Mesodermal cell (in vitro differentiated cells): Measurements from ENCODE around the gene KAT6B.

Experiments
- H3K27ac ChIP-seq: 2 replicates; pipeline ENCODE4 v1.7.0; 2013; ENCODE audit warnings: mild to moderate bottlenecking, low read depth, low read length, moderate library complexity; ENCODE audit not compliant: severe bottlenecking
- H3K36me3 ChIP-seq: 2 replicates; pipeline ENCODE4 v1.7.1; 2013; ENCODE audit warnings: mild to moderate bottlenecking, low read length, moderate library complexity; ENCODE audit not compliant: control insufficient read depth, insufficient read depth
- H3K4me1 ChIP-seq: one replicate; pipeline ENCODE4 v1.7.1; 2013; ENCODE audit warnings: mild to moderate bottlenecking, low read length; ENCODE audit not compliant: insufficient read depth, control insufficient read depth, poor library complexity, severe bottlenecking
- H3K4me3 ChIP-seq: 2 replicates; pipeline ENCODE4 v1.7.0; 2013; ENCODE audit warnings: low read length, control low read depth, mild to moderate bottlenecking; ENCODE audit not compliant: insufficient read depth, poor library complexity, severe bottlenecking; ENCODE audit errors: extremely low read depth
- H3K9me3 ChIP-seq: 2 replicates; pipeline ENCODE4 v1.7.1; 2013; ENCODE audit warnings: mild to moderate bottlenecking, low read length, moderate library complexity; ENCODE audit not compliant: control insufficient read depth
- WGBS, 2 experiments: methylation state at CpG; one replicate each; pipeline ENCODE4 v1.1.5; 2013; ENCODE audit warnings: missing lambda C conversion rate in 2 of 2; ENCODE audit not compliant: insufficient coverage in 2 of 2; 5-methylcytosine and 5-hydroxymethylcytosine counted together

KAT6B gene

DNA sequence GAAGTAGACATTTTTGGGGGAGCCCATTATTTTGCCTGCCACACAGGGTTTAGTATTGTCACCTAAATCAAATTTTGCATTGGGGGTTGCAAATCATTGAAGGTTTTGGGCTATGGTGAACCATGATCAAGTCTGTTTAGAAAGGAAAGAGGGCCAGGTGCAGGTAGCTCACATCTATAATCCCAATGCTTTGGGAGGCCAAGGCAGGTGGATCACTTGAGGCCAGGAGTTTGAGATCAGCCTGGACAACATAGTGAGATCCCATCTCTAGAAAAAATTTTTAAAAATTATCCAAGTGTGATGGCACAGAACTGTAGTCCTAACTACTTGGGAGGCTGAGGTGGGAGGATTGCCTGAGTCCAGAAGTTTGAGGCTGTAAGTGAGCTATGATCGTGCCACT lies 31.2 kb downstream of the KAT6B start:
- WGBS, 2 experiments: no CpG with 5 or more reads among the region's 1 CpG
- Histone ChIP-seq H3K27ac (no peak overlapping the region), H3K4me1 (no peaks in the 10 kb centered on the region), H3K9me3 (no peaks in the 10 kb centered on the region), H3K4me3 (no peak overlapping the region), H3K36me3 (no peaks in the 10 kb centered on the region)

DNA sequence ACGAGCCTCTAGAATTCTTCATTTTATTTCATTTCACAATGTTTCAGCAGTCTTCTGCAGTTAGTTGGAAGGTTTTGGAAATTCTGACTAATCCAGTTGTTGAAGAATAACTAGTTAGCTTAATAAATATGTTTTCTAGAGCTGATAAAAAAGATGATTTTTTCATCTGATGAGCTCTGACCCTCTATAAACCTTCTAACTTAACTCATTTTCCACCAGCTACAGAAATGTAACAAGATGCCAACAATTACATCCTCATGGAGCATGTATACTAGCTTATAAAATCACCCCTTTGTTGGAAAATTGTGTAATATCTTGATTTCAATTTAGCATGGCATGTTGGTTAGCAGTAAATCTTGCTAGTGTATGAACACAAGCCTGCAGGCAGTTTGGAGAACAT lies 33.1 kb downstream of the KAT6B start:
- H3K4me1 ChIP-seq: no peaks in the 10 kb centered on the region
- no CpG with 5 or more reads among the region's 1 CpG for WGBS, 2 experiments
- H3K4me3 ChIP-seq: no peak overlapping the region
- H3K36me3 ChIP-seq: no peaks in the 10 kb centered on the region
- H3K27ac ChIP-seq: no peak overlapping the region
- no peaks in the 10 kb centered on the region for H3K9me3 ChIP-seq

DNA sequence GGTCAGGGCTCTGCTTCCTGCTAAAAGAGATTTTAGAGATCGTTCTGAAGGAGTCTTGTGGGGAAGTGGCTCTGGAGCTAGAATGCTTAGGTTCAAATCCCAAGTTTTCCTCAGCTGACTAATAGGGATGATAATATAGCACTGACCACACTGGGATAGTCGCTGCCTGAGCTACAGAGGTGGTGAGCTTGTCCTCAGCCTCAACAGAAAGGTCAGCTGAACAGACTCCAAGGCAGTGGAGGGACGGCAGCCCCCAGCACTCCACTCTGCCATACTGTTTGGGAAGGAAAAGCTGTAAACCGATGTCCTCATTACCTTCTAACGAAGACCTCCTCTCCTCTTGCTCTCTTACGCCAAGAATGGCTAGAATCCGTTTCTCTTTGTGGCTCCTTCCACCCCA lies 36.2 kb downstream of the KAT6B start:
- WGBS, 2 experiments: 71 to 82% methylated on average over 2 to 3 of the region's 7 CpGs
- H3K4me1 ChIP-seq: no peaks in the 10 kb centered on the region
- no peaks in the 10 kb centered on the region for H3K36me3 ChIP-seq
- no peak overlapping the region for H3K27ac ChIP-seq
- H3K9me3 ChIP-seq: no peaks in the 10 kb centered on the region
- no peak overlapping the region for H3K4me3 ChIP-seq

DNA sequence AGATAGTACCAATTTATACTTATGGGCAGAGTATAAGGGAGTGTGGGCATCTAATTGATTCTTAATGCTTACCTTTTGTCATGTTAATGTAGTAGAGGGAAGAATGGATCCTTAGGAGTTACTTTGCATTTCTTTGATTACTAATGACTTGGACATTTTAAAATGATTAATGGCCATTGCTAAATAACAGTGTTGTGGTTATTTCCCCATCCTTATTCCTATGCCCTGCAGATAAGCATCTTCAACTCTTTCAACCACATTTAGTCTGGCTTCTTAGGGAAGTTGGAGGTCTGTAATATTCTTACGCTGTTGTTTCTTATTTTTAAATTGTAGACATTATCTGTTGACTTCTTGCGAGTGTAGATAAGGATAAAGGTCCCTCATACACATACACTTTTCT lies 37.2 kb downstream of the KAT6B start:
- H3K36me3 ChIP-seq: no peaks in the 10 kb centered on the region
- no CpG with 5 or more reads among the region's 2 CpGs for WGBS, 2 experiments
- no peaks in the 10 kb centered on the region for H3K4me1 ChIP-seq

DNA sequence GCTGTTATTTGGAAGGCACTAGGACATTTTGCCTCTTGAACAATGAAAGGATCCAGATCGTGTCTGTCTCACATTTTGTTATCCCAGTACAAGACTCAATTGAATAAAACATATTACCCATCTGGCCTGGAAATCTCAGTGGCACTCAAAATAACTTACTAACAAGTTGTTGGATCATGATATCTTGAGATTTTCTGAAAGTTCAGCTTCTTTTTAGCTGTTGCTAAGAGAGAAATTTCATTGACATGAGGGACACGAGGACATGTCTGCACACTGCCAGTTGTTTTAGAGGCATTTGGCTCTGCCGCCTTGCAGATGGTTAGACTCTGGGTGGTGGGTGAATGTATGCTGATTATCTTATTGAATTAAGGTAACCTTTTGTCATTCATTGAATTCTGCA lies 41.0 kb downstream of the KAT6B start:
- H3K27ac ChIP-seq: no peak overlapping the region
- H3K4me3 ChIP-seq: no peak overlapping the region
- 77 to 81% methylated on average over 3 of the region's 3 CpGs for WGBS, 2 experiments
- no peaks in the 10 kb centered on the region for H3K4me1 ChIP-seq
- no peaks in the 10 kb centered on the region for H3K36me3 ChIP-seq
- H3K9me3 ChIP-seq: no peaks in the 10 kb centered on the region

More for the DNA sequence above, 37.2 kb downstream of the KAT6B start:
- H3K9me3 ChIP-seq: no peaks in the 10 kb centered on the region
- H3K27ac ChIP-seq: no peak overlapping the region
- H3K4me3 ChIP-seq: no peak overlapping the region

DNA sequence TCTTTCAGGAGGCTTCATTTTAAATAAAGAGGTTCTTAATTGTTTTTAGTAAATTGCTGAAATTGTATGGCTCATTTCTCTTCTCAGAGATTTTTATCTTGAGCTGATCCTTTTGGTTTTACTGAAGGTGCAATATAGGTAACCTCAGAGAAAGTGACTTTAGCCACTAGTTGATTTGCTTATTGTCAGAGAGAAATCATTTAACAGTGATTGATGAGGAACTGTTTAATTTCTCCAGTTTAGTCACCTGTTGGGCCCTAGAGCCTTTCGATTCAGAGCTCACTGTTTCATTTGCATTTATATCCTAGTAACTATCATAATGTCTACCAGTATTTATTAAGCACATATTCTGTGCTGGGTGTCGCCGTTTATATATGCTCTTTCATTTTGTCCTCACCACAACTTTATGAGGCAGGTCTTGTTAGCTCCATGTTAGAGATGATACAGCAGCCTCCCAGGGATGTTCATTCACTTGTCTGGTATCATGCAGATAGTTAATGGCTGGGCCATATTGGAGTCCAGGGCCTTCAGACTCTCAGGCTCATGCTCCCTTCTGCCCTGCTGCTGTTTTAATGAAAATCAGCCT lies 42.1 kb downstream of the KAT6B start:
- H3K4me3 ChIP-seq: no peak overlapping the region
- H3K36me3 ChIP-seq: no peaks in the 10 kb centered on the region
- H3K27ac ChIP-seq: no peak overlapping the region
- H3K9me3 ChIP-seq: no peaks in the 10 kb centered on the region
- H3K4me1 ChIP-seq: no peaks in the 10 kb centered on the region
- no CpG with 5 or more reads among the region's 3 CpGs for WGBS, 2 experiments

DNA sequence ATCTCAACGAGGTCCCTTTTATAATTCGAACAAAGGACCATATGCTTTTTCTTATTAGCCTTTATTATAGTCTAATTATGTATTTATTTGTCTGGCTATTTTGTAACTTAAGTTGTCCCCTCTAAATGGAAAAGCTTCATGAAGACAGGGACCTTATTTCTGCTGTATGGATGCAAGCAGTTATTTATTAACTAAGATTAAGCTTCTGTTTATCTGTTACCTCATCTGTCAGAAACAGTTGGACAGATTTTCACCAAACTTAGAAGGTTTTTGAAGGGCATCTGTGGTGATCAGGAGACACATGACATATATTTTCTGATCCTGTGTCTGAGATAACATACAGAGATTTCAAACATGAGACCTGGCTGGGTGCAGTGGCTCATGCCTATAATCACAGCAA lies 43.2 kb downstream of the KAT6B start:
- Histone ChIP-seq H3K27ac (no peak overlapping the region), H3K9me3 (no peaks in the 10 kb centered on the region), H3K4me1 (no peaks in the 10 kb centered on the region), H3K36me3 (no peaks in the 10 kb centered on the region), H3K4me3 (no peak overlapping the region)
- no CpG with 5 or more reads among the region's 2 CpGs for WGBS, 2 experiments

DNA sequence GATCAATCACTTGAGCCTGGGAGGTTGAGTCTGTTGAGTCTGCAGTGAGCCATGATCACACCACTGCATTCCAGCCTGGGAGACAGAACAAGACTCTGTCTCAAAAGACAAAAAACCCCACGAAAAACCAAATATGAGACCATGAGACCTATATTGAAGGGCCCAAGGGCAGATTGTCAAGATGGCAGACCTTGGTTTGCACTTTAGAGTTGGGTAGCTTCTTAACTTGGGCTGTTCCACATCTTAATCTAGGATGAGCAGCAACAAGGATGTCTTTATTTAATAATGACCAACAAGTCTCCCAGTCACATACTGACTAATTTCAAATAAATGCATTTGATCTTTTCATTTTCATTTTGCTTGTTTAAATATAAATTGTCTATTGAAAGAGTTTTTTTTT lies 43.8 kb downstream of the KAT6B start:
- WGBS, 2 experiments: 100% methylated on average over 1 of the region's 1 CpG; no CpG with 5 or more reads in 1 of the 2 experiments
- Histone ChIP-seq H3K4me1 (no peaks in the 10 kb centered on the region), H3K36me3 (no peaks in the 10 kb centered on the region), H3K27ac (no peak overlapping the region), H3K4me3 (no peak overlapping the region), H3K9me3 (no peaks in the 10 kb centered on the region)

DNA sequence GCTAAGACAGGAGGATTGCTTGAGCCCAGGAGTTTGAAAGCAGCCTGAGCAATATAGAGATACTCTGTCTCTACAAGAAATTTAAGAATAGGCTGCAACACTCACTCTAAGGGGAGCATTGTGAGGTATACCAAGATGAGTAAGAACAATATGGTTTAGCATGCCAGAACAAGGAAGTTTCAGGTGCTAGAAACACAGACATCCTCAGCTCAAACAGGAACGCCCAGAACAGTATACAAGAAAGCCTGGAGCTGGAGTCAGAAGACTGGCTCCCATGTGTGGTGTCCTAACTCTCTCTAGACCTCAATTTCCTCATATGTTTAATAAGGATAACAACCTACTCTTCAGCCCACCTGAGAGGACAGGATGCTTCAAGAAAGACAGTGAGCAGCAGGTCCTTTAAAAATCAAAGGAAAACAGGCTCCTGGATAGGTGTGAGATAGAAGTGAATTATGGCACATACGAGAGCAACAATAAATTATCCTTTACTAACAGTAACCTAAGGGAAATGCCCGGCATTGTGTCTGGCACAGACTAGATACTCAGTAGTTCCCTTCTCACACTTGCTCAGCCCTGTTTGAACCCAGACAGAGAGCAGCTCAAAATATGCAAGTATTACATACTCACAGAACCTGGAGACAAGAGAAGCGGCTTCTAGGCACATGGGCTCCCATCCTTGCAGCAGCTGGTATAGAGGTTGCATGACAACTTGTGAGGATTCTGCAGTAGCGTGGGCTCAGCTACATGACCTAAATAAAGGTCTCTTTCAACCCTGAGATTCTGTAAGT lies 45.4 kb downstream of the KAT6B start:
- WGBS, 2 experiments: 89 to 100% methylated on average over 3 to 4 of the region's 5 CpGs
- Histone ChIP-seq H3K4me1 (no peaks in the 10 kb centered on the region), H3K9me3 (no peaks in the 10 kb centered on the region), H3K4me3 (no peak overlapping the region), H3K27ac (no peak overlapping the region), H3K36me3 (no peaks in the 10 kb centered on the region)

DNA sequence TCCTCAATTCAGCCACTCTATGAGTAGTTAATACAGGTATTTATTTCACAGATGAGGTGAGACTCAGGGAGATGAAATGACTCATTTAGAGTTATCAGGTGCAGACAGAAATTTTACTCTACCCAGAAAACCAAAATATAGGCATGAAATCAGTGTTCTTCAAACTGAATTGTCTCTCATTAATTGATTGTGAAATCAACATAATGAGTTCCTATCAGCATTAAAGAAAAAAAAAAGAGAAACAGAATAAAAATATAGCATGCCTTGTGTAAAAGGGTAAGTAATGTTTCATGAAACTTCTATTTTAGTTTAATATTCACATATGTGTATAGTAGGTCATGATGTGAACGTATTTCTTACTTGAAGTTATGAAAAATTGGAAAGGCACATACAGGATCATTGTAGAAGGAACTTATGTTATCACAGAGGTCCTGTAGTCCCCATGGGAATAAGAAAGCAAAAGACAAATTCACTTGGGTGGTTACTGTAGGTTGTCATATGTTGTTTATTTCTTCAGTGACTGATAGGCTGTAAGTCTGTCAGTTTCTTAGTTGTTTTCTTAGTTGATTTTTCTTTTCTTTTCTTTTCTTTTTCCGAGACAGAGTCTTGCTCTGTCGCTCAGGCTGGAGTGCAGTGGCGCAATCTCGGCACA lies 47.5 kb downstream of the KAT6B start:
- Histone ChIP-seq H3K36me3 (no peaks in the 10 kb centered on the region), H3K4me1 (no peaks in the 10 kb centered on the region), H3K27ac (no peak overlapping the region), H3K4me3 (no peak overlapping the region), H3K9me3 (no peaks in the 10 kb centered on the region)
- WGBS, 2 experiments: 100% methylated on average over 4 to 5 of the region's 5 CpGs

DNA sequence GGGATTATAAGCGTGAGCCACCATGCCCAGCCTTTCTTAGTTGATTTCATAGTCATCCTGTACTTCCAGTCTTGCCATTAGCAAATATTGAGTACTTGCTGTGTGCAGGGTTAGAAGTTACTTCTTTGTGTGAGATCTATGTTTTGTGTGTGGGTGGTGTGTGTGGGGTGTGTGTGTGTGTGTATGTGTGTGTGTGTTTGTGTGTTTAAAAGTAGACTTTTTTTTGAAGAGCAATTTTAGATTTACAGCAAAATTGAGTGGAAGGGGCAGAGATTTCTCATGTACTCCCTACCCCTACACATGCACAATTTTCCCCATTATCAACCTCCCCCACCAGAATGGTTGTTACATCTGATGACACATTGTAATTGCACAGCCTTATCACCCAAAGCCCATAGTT lies 48.2 kb downstream of the KAT6B start:
- no peak overlapping the region for H3K27ac ChIP-seq
- no peak overlapping the region for H3K4me3 ChIP-seq
- no peaks in the 10 kb centered on the region for H3K36me3 ChIP-seq
- H3K4me1 ChIP-seq: no peaks in the 10 kb centered on the region
- H3K9me3 ChIP-seq: no peaks in the 10 kb centered on the region
- WGBS, 2 experiments: 100% methylated on average over 1 of the region's 1 CpG
